MCF 10A (cell line): ENCODE results near the gene JAKMIP2. TPM values are rescaled to one million over a fixed set of nuclear protein-coding genes. Genes with fewer than 3 reads are reported as not detected.
A peak's percentile ranks its signal among the peaks of the same experiment; 100 is the strongest.

ENCODE experiments used
- BruUV-seq: library from RNA; stranded (reverse); fragments of 400-500 nt; replicated peaks from 2 replicates; lab custom pipeline; 2021; lab: Mats Ljungman, UMichigan
- CTCF ChIA-PET: fragments of 300-600 bp; sonication (Branson Sonifier 250); formaldehyde crosslinking; extraction: SDS; loops from one replicate; lab custom pipeline; 2021; ENCODE audit warnings: antibody characterized with exemption, inconsistent platforms; lab: Yijun Ruan, JAX
- POLR2A ChIA-PET: fragments of 300-600, 350-650 bp; sonication (Branson Sonifier 250); formaldehyde crosslinking; extraction: SDS; loops from one replicate; lab custom pipeline; 2020; ENCODE audit warnings: antibody characterized with exemption, inconsistent platforms; lab: Yijun Ruan, JAX
- DNase-seq: peaks from one replicate; pipeline ENCODE4 v3.0.0-alpha.2; 2018; ENCODE audit not compliant: unreplicated experiment
- H3K27ac Mint-ChIP-seq: one replicate; pipeline ENCODE4 v1.8.0; 2022; ENCODE audit warnings: mild to moderate bottlenecking, low read depth, mixed read lengths; ENCODE audit not compliant: unreplicated experiment
- H3K27me3 Mint-ChIP-seq: one replicate; pipeline ENCODE4 v1.8.0; 2022; ENCODE audit warnings: mixed read lengths; ENCODE audit not compliant: insufficient read depth, unreplicated experiment
- H3K36me3 Mint-ChIP-seq: one replicate; pipeline ENCODE4 v1.8.0; 2022; ENCODE audit warnings: mild to moderate bottlenecking, moderate library complexity, mixed read lengths; ENCODE audit not compliant: insufficient read depth, unreplicated experiment
- H3K4me1 Mint-ChIP-seq: one replicate; pipeline ENCODE4 v1.8.0; 2022; ENCODE audit warnings: mixed read lengths; ENCODE audit not compliant: insufficient read depth, unreplicated experiment
- H3K4me3 Mint-ChIP-seq: one replicate; pipeline ENCODE4 v1.8.0; 2022; ENCODE audit warnings: mild to moderate bottlenecking, moderate library complexity, mixed read lengths; ENCODE audit not compliant: unreplicated experiment
- H3K9me3 Mint-ChIP-seq: one replicate; pipeline ENCODE4 v1.8.0; 2022; ENCODE audit warnings: mixed read lengths; ENCODE audit not compliant: unreplicated experiment
- CTCF ChIP-seq: fragments of 200-600 bp; IDR thresholded peaks from one replicate; pipeline ENCODE4 v1.8.0; 2022; ENCODE audit warnings: antibody characterized with exemption, mild to moderate bottlenecking; ENCODE audit not compliant: unreplicated experiment
- intact Hi-C: fragments of 100-400 bp; cut with micrococcal nuclease; formaldehyde crosslinking; loops from 2 replicates; pipeline ENCODE4 v1.14.1; 2022
- total RNA-seq: library from RNA; stranded (reverse); gene quantifications from 2 replicates; pipeline ENCODE4 v1.2.3, GENCODE V29; 2022

The JAKMIP2 gene
- total RNA-seq, 1 experiment from 2014 or later = not detected

DNA sequence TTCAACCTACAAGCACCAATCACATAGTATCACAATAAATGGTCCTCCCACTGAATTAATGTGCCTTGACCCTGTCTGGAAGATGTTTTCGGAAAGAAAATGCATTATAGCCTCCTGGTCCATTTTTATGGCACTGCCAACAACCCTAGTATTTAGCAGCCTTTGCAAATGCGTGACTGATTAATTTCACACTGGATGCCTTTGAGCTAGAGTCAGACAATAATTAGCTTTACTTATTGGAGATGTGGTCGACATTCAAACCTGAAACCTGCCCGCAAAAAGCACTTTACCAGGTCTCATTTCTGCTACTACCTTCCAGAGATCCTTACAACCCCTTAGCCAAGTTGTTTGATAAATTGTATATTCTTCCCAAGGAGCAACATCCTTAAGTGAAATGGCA is 153.3 kb downstream of the JAKMIP2 start:
- TF ChIP-seq CTCF = no peak
- no TSS peak for BruUV-seq
- CTCF ChIA-PET = interaction anchor here (0.6 to 14.5 kb wide), 29 partner anchors 8 to 309 kb away, joined by 3 to 298 read pairs (median 4); partner anchors contain the start of gene SPINK1
- no peaks in the 10 kb centered on the region for H3K36me3 Mint-ChIP-seq
- no peaks in the 10 kb centered on the region for H3K9me3 Mint-ChIP-seq
- H3K27me3 Mint-ChIP-seq = peaks cover 20% of the 10 kb centered on the region
- intact Hi-C loops = loop anchor here (5.0 to 10.0 kb wide), 2 partner anchors 476 to 493 kb away; no protein-coding TSS in a partner anchor
- no peak for DNase-seq
- POLR2A ChIA-PET = interaction anchor here (0.7 to 1.1 kb wide), 3 partner anchors 103 to 386 kb away, joined by 3 read pairs; no protein-coding TSS in a partner anchor
- no peaks in the 10 kb centered on the region for H3K4me1 Mint-ChIP-seq
- no peak overlapping the region for H3K27ac Mint-ChIP-seq
- no peak overlapping the region for H3K4me3 Mint-ChIP-seq

DNA sequence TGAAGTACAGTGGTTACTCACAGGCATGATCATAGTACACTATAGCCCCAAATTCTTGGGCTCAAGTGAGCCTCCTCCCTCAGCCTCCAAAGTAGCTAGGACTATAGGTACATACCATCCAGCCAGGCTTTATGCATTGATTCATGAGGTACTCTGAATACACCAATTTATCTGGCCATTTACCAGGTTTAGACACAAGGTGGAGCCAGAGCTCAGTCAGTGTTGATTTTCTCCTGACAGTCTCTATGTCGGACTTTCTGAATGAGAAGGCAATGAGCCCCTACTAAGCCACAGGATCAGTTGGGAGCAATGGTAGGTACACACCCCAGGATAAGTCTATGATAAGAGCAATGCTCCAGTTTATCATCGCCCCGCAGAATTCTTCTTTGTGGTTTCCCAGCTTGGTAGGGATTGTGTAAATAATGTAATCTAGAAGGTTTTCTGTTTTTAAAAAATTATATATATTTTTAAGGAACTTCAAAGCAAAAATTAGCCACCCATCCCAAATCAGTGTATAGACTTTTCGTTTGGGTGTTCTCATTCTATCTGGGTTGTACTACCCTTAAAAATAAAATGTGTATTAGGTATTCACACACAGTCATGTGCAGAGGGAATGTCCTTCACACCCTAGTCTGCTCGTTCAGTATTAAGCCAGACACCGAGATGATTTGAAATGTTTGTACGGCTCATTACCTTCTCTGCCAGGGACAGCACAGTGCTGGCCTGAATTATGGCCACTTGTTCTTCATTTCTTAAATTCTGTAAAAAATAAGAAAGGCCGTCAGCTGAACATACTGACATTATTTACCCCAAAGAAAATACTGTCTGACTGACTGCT is 154.3 kb downstream of the JAKMIP2 start:
- H3K4me3 Mint-ChIP-seq = no peak overlapping the region
- peak; percentile 90 for DNase-seq
- no TSS peak for BruUV-seq
- peak; percentile 91 for TF ChIP-seq CTCF
- ChIA-PET CTCF (interaction anchor here (0.5 to 14.5 kb wide), 90 partner anchors 8 to 1336 kb away, joined by 3 to 298 read pairs (median 4); partner anchors contain the start of genes SCGB3A2 and SPINK1), POLR2A (interaction anchor here (0.6 to 1.6 kb wide), 5 partner anchors 13 to 535 kb away, joined by 3 to 17 read pairs (median 3); no protein-coding TSS in a partner anchor)
- H3K4me1 Mint-ChIP-seq = no peaks in the 10 kb centered on the region
- no peaks in the 10 kb centered on the region for H3K36me3 Mint-ChIP-seq
- H3K27me3 Mint-ChIP-seq = peaks cover 20% of the 10 kb centered on the region
- intact Hi-C loops = loop anchor here (1.0 to 10.0 kb wide), 7 partner anchors 47 to 494 kb away; no protein-coding TSS in a partner anchor
- H3K9me3 Mint-ChIP-seq = no peaks in the 10 kb centered on the region
- H3K27ac Mint-ChIP-seq = no peak overlapping the region

- ChIA-PET POLR2A (interaction anchor here (0.7 to 0.8 kb wide), 2 partner anchors 14 to 202 kb away, joined by 3 read pairs; no protein-coding TSS in a partner anchor), CTCF (interaction anchor here (0.9 to 14.5 kb wide), 9 partner anchors 13 to 1311 kb away, joined by 4 to 298 read pairs (median 5); no protein-coding TSS in a partner anchor)
- Mint-ChIP-seq H3K4me1 (no peaks in the 10 kb centered on the region), H3K9me3 (no peaks in the 10 kb centered on the region), H3K4me3 (no peak overlapping the region), H3K36me3 (no peaks in the 10 kb centered on the region), H3K27me3 (peaks cover 20% of the 10 kb centered on the region), H3K27ac (no peak overlapping the region)
- intact Hi-C loops = loop anchor here (5.0 to 10.0 kb wide), 2 partner anchors 478 to 496 kb away; no protein-coding TSS in a partner anchor
- TF ChIP-seq CTCF = no peak
- DNase-seq = no peak
- BruUV-seq = no TSS peak
These were observed 156.1 kb downstream of the JAKMIP2 start for GRCh38 chr5:147626464-147626863.

- Mint-ChIP-seq H3K9me3 (no peaks in the 10 kb centered on the region), H3K27ac (no peak overlapping the region), H3K36me3 (no peaks in the 10 kb centered on the region), H3K4me1 (no peaks in the 10 kb centered on the region), H3K4me3 (no peak overlapping the region), H3K27me3 (peaks cover 5% of the 10 kb centered on the region)
- ChIA-PET CTCF (interaction anchor here (0.6 to 4.1 kb wide), 8 partner anchors 9 to 234 kb away, joined by 3 to 29 read pairs (median 4); no protein-coding TSS in a partner anchor), POLR2A (interaction anchor here (0.6 to 1.1 kb wide), 2 partner anchors 170 to 211 kb away, joined by 3 read pairs; no protein-coding TSS in a partner anchor)
- TF ChIP-seq CTCF = no peak
- BruUV-seq = no TSS peak
- DNase-seq = no peak
- intact Hi-C loops = loop anchor here (10.0 kb wide), 1 partner anchor 484 kb away; no protein-coding TSS in a partner anchor
These were observed 161.5 kb downstream of the JAKMIP2 start for GRCh38 chr5:147621016-147621415.
